ENCODE results near the gene BLM.

- TF ChIP-seq CTCF (optimal IDR thresholded peaks at IDR 0.05 in 1 of 3, IDR thresholded peaks at IDR 0.05 in 1 of 3, conservative IDR thresholded peaks at IDR 0.05 in 1 of 3; ENCODE audit: extremely low read depth in 1 of 3, insufficient read depth in 2 of 3, low read length in 3 of 3) (no peak), EZH2 (IDR thresholded peaks at IDR 0.05; ENCODE audit: low read length) (no peak)
Observed at GRCh38 chr15:90844696-90845095, 127.5 kb downstream of the BLM start.

All from keratinocyte (primary cell).